ENCODE data around the gene HOXC9.

The HOXC9 gene

GRCh38 chr12:53976823-53977595, 23.0 kb upstream of the HOXC9 start:
- DNase-seq, result no peak

- no peak for DNase-seq
These were observed 22.1 kb upstream of the HOXC9 start for GRCh38 chr12:53977596-53978445.

GRCh38 chr12:53978477-53979356, 21.2 kb upstream of the HOXC9 start:
- DNase-seq, result no peak

- no peak for DNase-seq
These were observed 19.7 kb upstream of the HOXC9 start for GRCh38 chr12:53980104-53980801.

- no peak for DNase-seq
These were observed 19.0 kb upstream of the HOXC9 start for GRCh38 chr12:53980802-53981496.

GRCh38 chr12:53981634-53982565, 18.1 kb upstream of the HOXC9 start:
- DNase-seq, result no peak

GRCh38 chr12:53982648-53983567, 17.1 kb upstream of the HOXC9 start:
- no peak for DNase-seq

GRCh38 chr12:53983568-53983949, 16.4 kb upstream of the HOXC9 start:
- no peak for DNase-seq

GRCh38 chr12:53983950-53984572, 15.9 kb upstream of the HOXC9 start:
- DNase-seq, result no peak

- DNase-seq, result peak; percentile 54
These were observed 14.9 kb upstream of the HOXC9 start, which contains the start of gene HOXC10 for GRCh38 chr12:53984901-53985691. TSS of gene HOXC10 (plus strand) at chr12:53985146. CDS start at chr12:53985260, 114 bp downstream.

GRCh38 chr12:53985692-53985993, 14.3 kb upstream of the HOXC9 start:
- DNase-seq, result no peak

- DNase-seq, result no peak
These were observed 13.8 kb upstream of the HOXC9 start for GRCh38 chr12:53985994-53986685.

GRCh38 chr12:53986686-53987483, 13.1 kb upstream of the HOXC9 start:
- no peak for DNase-seq

- DNase-seq, result no peak
These were observed 12.2 kb upstream of the HOXC9 start for GRCh38 chr12:53987787-53988230.

GRCh38 chr12:53988541-53989226, 11.3 kb upstream of the HOXC9 start:
- DNase-seq, result no peak
